GM10266 (cell line): Measurements from ENCODE around the gene C5orf22.

Source experiments
- DNase-seq: peaks from one replicate; pipeline ENCODE4 v3.0.0; 2012; ENCODE audit errors: extremely low spot score
- CTCF ChIP-seq: IDR thresholded peaks from 2 replicates; pipeline ENCODE4 v1.5.1; 2012; ENCODE audit warnings: mild to moderate bottlenecking, low read depth; ENCODE audit not compliant: control insufficient read depth, insufficient read depth; ENCODE audit errors: missing control alignments

The C5orf22 gene

GRCh38 chr5:31568302-31568835 is 36.3 kb downstream of the C5orf22 start:
- no peak for DNase-seq
- no peak for TF ChIP-seq CTCF

- TF ChIP-seq CTCF = no peak
- DNase-seq = no peak
These were observed 37.0 kb downstream of the C5orf22 start for GRCh38 chr5:31569068-31569467.

GRCh38 chr5:31573494-31574142 is 41.5 kb downstream of the C5orf22 start:
- DNase-seq = peak; percentile 39
- TF ChIP-seq CTCF = no peak

- no peak for TF ChIP-seq CTCF
- DNase-seq = no peak
These were observed 42.7 kb downstream of the C5orf22 start for GRCh38 chr5:31574772-31575171.

- DNase-seq = no peak
- TF ChIP-seq CTCF = no peak
These were observed 45.3 kb downstream of the C5orf22 start for GRCh38 chr5:31577438-31577837.

GRCh38 chr5:31579558-31579957 is 47.5 kb downstream of the C5orf22 start:
- TF ChIP-seq CTCF = no peak

GRCh38 chr5:31581498-31582099 is 49.5 kb downstream of the C5orf22 start:
- no peak for DNase-seq

More at GRCh38 chr5:31579558-31579957, 47.5 kb downstream of the C5orf22 start:
- no peak for DNase-seq

More at GRCh38 chr5:31581498-31582099, 49.5 kb downstream of the C5orf22 start:
- TF ChIP-seq CTCF = peak; percentile 36
